ENCODE measurements around the gene ADGRG6.
A peak's percentile ranks its signal among the peaks of the same experiment; 100 is the strongest.

ADGRG6 gene

DNA sequence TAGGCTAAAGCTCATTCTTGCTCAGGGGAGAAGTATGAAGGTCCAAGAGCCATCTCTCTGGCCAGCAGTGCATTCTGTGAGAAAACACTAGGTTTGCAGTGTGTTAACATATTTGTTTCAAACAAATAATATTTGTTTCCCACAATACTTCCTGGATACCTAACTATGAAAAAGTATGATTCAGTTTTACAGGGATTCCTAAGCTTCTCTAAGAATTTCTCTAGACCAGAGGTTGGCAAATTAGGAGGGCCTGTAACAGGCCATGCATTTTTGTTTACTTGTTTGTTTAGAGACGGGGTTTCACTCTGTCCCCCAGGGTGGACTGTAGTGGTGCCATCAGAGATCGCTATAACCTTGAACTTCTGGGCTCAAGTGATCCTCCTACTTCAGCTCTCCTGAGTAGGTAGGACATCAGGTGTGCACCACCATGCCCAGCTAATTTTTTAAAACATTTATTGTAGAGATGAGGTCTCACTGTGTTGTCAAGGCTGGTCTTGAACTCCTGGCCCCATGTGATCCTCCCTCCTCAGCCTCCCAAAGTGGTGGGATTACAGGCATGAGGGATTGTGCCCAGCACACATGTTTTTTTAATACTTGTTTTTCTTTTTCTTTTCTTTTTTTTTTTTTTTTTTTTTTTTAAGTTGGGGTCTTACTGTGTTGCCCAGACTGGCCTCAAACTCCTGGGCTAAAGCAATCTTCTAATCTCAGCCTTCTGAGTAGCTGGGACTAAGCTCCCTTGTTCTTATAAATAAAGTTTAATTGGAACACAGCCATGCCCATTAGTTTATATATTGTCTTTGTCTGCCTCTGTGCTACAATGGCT lies 71.7 kb downstream of the ADGRG6 start:
- H3K27ac ChIP-seq (ENCODE audit: extremely low read depth, low read depth, low read length) = no peak overlapping the region
- H3K4me3 ChIP-seq (ENCODE audit: low read depth, low read length) = no peak overlapping the region
- ChIA-PET CTCF (interaction anchor here (0.6 to 1.7 kb wide), 8 partner anchors 13 to 141 kb away, joined by 3 to 8 read pairs (median 3); no protein-coding TSS in a partner anchor), POLR2A (no interaction called here)
- no peaks in the 10 kb centered on the region for H3K9me3 ChIP-seq (ENCODE audit: control insufficient read depth, insufficient read depth, low read depth, low read length)
- no peaks in the 10 kb centered on the region for H3K36me3 ChIP-seq (ENCODE audit: control insufficient read depth in 2 of 2, insufficient read depth in 1 of 2, low read length in 2 of 2)
- TF ChIP-seq, protein P1, sequence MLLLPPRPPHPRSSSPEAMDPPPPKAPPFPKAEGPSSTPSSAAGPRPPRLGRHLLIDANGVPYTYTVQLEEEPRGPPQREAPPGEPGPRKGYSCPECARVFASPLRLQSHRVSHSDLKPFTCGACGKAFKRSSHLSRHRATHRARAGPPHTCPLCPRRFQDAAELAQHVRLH (tag by site-specific recombination; IDR thresholded peaks at IDR 0.05) = 0 out of 2 replicates have a peak, but pooled peaks have one; percentile 19
- TF ChIP-seq ZNF747 (tag by site-specific recombination; IDR thresholded peaks at IDR 0.05) (no peak), ZNF521 (tag by site-specific recombination; IDR thresholded peaks at IDR 0.05) (no peak), ZBTB48 (tag by site-specific recombination; IDR thresholded peaks at IDR 0.05) (no peak), ZNF433 (tag by site-specific recombination; IDR thresholded peaks at IDR 0.05; ENCODE audit: low read depth) (no peak), ZNF16 (tag by site-specific recombination; IDR thresholded peaks at IDR 0.05; ENCODE audit: low read depth) (no peak), ZNF701 (tag by site-specific recombination; IDR thresholded peaks at IDR 0.05) (no peak), ZNF121 (tag by site-specific recombination; IDR thresholded peaks at IDR 0.05) (peak; percentile 59; the same call in 1 of the 2 replicates), BCL11A (tag by site-specific recombination; IDR thresholded peaks at IDR 0.05; ENCODE audit: low read depth) (no peak)
- TF ChIP-seq, protein P2, sequence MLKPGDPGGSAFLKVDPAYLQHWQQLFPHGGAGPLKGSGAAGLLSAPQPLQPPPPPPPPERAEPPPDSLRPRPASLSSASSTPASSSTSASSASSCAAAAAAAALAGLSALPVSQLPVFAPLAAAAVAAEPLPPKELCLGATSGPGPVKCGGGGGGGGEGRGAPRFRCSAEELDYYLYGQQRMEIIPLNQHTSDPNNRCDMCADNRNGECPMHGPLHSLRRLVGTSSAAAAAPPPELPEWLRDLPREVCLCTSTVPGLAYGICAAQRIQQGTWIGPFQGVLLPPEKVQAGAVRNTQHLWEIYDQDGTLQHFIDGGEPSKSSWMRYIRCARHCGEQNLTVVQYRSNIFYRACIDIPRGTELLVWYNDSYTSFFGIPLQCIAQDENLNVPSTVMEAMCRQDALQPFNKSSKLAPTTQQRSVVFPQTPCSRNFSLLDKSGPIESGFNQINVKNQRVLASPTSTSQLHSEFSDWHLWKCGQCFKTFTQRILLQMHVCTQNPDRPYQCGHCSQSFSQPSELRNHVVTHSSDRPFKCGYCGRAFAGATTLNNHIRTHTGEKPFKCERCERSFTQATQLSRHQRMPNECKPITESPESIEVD (tag by site-specific recombination; IDR thresholded peaks at IDR 0.05) = no peak
- TF ChIP-seq, protein P3, sequence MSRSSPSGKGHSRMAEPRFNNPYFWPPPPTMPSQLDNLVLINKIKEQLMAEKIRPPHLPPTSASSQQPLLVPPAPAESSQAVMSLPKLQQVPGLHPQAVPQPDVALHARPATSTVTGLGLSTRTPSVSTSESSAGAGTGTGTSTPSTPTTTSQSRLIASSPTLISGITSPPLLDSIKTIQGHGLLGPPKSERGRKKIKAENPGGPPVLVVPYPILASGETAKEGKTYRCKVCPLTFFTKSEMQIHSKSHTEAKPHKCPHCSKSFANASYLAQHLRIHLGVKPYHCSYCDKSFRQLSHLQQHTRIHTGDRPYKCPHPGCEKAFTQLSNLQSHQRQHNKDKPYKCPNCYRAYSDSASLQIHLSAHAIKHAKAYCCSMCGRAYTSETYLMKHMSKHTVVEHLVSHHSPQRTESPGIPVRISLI (tag by site-specific recombination; IDR thresholded peaks at IDR 0.05) = peak; percentile 83
- TF ChIP-seq, protein P4, sequence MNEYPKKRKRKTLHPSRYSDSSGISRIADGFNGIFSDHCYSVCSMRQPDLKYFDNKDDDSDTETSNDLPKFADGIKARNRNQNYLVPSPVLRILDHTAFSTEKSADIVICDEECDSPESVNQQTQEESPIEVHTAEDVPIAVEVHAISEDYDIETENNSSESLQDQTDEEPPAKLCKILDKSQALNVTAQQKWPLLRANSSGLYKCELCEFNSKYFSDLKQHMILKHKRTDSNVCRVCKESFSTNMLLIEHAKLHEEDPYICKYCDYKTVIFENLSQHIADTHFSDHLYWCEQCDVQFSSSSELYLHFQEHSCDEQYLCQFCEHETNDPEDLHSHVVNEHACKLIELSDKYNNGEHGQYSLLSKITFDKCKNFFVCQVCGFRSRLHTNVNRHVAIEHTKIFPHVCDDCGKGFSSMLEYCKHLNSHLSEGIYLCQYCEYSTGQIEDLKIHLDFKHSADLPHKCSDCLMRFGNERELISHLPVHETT (tag by site-specific recombination; IDR thresholded peaks at IDR 0.05) = no peak
- TF ChIP-seq, protein P5, sequence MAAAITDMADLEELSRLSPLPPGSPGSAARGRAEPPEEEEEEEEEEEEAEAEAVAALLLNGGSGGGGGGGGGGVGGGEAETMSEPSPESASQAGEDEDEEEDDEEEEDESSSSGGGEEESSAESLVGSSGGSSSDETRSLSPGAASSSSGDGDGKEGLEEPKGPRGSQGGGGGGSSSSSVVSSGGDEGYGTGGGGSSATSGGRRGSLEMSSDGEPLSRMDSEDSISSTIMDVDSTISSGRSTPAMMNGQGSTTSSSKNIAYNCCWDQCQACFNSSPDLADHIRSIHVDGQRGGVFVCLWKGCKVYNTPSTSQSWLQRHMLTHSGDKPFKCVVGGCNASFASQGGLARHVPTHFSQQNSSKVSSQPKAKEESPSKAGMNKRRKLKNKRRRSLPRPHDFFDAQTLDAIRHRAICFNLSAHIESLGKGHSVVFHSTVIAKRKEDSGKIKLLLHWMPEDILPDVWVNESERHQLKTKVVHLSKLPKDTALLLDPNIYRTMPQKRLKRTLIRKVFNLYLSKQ (tag by site-specific recombination; IDR thresholded peaks at IDR 0.05; ENCODE audit: borderline replicate concordance) = no peak
- TF ChIP-seq, protein P6, sequence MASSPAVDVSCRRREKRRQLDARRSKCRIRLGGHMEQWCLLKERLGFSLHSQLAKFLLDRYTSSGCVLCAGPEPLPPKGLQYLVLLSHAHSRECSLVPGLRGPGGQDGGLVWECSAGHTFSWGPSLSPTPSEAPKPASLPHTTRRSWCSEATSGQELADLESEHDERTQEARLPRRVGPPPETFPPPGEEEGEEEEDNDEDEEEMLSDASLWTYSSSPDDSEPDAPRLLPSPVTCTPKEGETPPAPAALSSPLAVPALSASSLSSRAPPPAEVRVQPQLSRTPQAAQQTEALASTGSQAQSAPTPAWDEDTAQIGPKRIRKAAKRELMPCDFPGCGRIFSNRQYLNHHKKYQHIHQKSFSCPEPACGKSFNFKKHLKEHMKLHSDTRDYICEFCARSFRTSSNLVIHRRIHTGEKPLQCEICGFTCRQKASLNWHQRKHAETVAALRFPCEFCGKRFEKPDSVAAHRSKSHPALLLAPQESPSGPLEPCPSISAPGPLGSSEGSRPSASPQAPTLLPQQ (tag by site-specific recombination; IDR thresholded peaks at IDR 0.05) = no peak
- peaks cover 33% of the 10 kb centered on the region for H3K4me1 ChIP-seq (ENCODE audit: control insufficient read depth, insufficient read depth, low read length)

DNA sequence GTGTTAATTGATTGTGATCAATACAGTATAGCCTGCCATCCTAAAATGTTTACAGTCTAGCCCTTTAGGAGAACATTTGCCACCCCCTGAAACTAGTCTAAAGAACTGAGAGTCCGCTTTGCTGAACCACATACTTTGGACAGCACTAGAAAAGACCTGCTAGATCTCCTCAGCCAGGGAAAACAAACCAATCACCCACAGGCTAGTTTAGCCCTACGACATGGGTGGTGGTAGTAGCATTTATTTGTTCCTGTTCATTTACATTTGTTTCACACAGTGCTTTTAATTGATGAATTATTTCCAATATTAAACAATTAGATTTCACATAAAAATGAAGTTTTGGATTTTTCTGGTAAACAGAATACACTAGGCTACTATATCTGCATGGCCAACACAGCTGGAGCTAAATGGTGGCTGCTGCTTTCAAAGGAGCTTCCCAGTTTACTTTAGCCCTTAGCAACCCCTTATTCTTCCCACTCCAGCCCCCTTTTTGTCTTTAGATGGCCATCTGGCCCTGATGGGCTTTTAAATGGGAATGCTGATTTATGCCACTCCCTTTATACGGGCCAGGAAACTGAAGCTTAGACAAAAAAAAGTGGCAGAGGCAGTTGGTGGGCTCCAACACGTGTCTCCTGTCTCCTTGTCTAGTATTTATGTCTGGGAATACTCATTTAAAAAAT lies 72.4 kb downstream of the ADGRG6 start:
- no peaks in the 10 kb centered on the region for H3K9me3 ChIP-seq (ENCODE audit: control insufficient read depth, insufficient read depth, low read depth, low read length)
- TF ChIP-seq ZNF302 (tag by site-specific recombination; IDR thresholded peaks at IDR 0.05; ENCODE audit: low read depth) = no peak
- TF ChIP-seq, protein P7, sequence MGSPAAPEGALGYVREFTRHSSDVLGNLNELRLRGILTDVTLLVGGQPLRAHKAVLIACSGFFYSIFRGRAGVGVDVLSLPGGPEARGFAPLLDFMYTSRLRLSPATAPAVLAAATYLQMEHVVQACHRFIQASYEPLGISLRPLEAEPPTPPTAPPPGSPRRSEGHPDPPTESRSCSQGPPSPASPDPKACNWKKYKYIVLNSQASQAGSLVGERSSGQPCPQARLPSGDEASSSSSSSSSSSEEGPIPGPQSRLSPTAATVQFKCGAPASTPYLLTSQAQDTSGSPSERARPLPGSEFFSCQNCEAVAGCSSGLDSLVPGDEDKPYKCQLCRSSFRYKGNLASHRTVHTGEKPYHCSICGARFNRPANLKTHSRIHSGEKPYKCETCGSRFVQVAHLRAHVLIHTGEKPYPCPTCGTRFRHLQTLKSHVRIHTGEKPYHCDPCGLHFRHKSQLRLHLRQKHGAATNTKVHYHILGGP (tag by site-specific recombination; IDR thresholded peaks at IDR 0.05) = no peak
- TF ChIP-seq, protein P8, sequence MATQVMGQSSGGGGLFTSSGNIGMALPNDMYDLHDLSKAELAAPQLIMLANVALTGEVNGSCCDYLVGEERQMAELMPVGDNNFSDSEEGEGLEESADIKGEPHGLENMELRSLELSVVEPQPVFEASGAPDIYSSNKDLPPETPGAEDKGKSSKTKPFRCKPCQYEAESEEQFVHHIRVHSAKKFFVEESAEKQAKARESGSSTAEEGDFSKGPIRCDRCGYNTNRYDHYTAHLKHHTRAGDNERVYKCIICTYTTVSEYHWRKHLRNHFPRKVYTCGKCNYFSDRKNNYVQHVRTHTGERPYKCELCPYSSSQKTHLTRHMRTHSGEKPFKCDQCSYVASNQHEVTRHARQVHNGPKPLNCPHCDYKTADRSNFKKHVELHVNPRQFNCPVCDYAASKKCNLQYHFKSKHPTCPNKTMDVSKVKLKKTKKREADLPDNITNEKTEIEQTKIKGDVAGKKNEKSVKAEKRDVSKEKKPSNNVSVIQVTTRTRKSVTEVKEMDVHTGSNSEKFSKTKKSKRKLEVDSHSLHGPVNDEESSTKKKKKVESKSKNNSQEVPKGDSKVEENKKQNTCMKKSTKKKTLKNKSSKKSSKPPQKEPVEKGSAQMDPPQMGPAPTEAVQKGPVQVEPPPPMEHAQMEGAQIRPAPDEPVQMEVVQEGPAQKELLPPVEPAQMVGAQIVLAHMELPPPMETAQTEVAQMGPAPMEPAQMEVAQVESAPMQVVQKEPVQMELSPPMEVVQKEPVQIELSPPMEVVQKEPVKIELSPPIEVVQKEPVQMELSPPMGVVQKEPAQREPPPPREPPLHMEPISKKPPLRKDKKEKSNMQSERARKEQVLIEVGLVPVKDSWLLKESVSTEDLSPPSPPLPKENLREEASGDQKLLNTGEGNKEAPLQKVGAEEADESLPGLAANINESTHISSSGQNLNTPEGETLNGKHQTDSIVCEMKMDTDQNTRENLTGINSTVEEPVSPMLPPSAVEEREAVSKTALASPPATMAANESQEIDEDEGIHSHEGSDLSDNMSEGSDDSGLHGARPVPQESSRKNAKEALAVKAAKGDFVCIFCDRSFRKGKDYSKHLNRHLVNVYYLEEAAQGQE (tag by site-specific recombination; IDR thresholded peaks at IDR 0.05) = peak; percentile 73
- CTCF ChIA-PET = interaction anchor here (0.9 to 1.9 kb wide), 3 partner anchors 13 to 218 kb away, joined by 3 to 8 read pairs (median 5); no protein-coding TSS in a partner anchor
- H3K27ac ChIP-seq (ENCODE audit: extremely low read depth, low read depth, low read length) = no peak overlapping the region
- POLR2A ChIA-PET = no interaction called here
- H3K4me3 ChIP-seq (ENCODE audit: low read depth, low read length) = no peak overlapping the region
- peaks cover 35% of the 10 kb centered on the region for H3K4me1 ChIP-seq (ENCODE audit: control insufficient read depth, insufficient read depth, low read length)
- H3K36me3 ChIP-seq (ENCODE audit: control insufficient read depth in 2 of 2, insufficient read depth in 1 of 2, low read length in 2 of 2) = no peaks in the 10 kb centered on the region
